ENCODE measurements around the gene ZFYVE28. TPM values are rescaled to one million over a fixed set of nuclear protein-coding genes. Genes with fewer than 3 reads are reported as not detected.
"Not testable (repeated sequence)": the region's sequence is repeated elsewhere in the genome, so short reads cannot be mapped to it uniquely, and the experiment has no call there.

Gene ZFYVE28
- total RNA-seq, 2 donors from 2014 or later: 7.4 to 8.4 TPM

DNA sequence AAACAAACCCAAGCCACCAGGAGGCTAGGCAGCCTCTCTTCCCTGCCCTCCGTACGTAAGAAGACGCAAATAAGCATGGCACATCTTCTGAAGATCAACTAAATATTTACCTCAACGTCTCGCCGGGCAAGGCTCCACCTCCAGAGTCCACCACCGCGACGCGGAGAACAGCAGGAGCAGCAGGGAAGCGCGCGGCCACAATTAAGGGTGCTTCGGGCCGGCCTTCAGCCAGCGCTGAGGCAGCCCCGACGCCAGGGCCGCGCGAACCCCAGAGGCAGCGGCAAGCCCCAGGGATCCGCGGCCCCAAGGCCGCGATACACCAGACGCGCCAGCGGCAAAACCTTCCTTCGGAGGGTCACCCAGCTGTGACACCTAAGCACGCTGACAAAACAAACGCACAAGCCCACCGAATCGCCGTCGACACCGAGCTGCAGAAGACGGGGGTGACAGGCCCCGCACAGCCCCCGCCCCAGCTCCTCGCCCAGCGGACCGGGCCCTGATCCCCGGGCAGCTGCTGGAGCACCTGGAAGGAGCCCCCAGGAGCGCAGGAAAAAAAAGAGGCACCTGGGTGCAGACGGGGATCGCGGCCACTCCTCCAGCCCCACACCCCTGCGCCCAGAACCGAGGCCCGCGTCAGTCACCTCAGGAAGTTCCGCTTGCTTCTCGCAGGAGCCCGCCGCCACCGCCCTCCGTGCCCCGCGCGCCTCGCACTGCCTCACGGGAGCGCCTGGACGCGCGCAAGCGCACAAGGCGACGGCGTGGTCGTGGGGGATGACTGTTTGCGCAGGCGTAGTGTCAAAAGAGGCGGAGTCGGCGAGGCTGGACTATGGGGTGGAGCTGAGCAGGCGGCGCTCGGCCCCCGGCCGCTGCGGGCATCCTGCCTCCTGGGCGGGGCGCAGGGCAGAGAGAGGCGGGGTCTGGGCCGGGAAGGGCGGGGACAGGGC, 176.8 kb downstream of the ZFYVE28 start, which contains the start of the genes HAUS3 and POLN:
HAUS3 (minus strand) TSS at position 712 of the 944 bp plus-strand sequence. CDS start 1,175 bp downstream, outside the sequence.
POLN (minus strand) TSS at position 712 of the 944 bp plus-strand sequence. CDS start 12,890 bp downstream, outside the sequence.
- intact Hi-C loops (cut with DNase I): loop anchor here in 1 of 2 donors (10.0 kb wide), 1 partner anchor 723 kb away; the partner anchor contains the start of genes GRK4 and NOP14
- peak; percentile 100 for DNase-seq (ENCODE audit: low spot score)

DNA sequence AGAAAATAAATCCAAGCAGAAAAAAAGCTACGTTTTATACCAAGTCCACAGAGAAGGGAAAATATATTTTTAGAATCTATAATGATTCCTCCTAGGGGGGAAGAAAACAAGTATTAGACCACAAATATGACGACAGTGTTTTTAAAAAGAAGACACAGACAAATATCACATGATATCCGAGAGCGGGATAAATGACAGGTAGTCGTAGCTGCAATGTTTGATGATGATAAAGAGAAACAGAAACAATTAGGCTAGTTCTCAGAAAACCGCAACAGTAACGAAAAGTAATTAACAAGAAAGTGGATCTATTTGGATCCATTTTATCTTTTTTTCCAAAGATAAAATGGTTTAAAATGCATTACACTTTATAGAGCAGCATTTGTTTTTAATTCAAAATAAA, 177.4 kb downstream of the ZFYVE28 start:
- intact Hi-C loops (cut with DNase I): loop anchor here in 1 of 2 donors (10.0 kb wide), 1 partner anchor 724 kb away; the partner anchor contains the start of genes GRK4 and NOP14
- DNase-seq (ENCODE audit: low spot score): no peak

DNA sequence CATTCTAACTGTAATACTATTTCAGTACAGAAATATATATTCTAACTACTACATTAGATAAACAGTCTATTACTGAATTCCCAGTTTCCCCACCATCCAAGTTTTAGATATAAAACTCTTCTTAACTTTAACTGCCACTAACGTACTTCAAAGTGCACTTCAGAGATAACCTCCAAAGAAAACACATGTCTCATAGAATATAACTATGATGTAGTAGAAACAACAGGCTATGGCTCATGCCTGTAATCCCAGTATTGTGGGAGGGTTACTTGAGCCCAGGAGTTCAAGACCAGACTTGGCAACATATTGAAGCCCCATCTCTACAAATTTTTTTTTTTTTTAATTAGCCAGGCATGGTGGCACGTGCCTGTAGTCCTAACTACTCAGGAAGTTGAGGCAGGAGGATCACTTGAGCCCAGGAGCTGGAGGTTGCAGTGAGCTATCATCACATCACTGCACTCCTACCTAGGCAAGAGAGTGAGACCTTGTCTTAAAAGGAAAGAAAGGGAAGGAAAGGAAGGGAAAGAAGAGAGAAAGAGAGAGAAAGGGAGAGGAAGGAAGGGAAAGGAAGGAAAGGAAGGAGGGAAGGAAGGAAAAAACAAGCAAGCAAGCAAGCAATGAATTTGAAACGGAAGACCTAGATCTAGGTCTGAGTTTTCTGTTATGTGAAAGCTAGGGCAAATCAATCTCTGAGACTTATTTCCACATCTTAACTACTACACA, 181.3 kb downstream of the ZFYVE28 start:
- intact Hi-C loops (cut with DNase I): no loop called here
- DNase-seq (ENCODE audit: low spot score): no peak

DNA sequence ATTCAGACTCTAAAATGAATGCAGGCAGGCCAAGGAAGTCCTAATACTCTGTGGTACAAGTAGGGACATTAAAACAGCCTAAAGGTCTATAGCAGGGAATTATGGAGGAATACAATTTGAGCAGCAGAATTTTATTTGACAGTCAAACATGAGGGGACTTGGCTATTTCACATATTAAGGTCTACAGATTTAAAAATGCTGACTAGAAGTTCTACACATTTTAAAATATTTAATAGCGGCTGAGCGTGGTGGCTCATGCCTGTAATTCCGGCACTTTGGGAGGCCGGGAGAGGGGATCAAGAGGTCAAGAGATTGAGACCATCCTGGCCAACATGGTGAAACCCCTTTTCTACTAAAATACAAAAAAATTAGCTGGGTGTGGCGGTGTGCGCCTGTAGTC, 187.4 kb downstream of the ZFYVE28 start:
- intact Hi-C loops (cut with DNase I): no loop called here
- peak; percentile 43 for DNase-seq (ENCODE audit: low spot score)

DNA sequence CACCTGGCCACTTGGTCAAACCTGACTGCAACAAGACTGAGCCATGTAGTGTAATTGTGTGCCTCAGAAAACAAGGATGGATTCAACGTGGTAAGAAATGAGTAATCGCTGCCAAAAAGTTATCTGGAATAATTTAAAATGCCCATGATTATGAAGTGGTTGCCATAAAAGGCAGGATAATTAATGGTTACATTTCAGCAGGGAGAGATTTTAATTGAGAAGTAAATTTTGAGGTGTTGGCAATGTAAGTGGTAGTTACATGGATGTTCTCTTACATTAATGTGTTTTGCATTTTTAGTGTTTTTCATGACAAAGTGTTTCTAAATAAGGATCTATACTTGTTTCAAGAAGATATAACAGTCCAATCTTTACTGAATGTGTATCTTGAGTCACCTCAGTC, 192.2 kb downstream of the ZFYVE28 start:
- DNase-seq (ENCODE audit: low spot score): no peak
- intact Hi-C loops (cut with DNase I): no loop called here

DNA sequence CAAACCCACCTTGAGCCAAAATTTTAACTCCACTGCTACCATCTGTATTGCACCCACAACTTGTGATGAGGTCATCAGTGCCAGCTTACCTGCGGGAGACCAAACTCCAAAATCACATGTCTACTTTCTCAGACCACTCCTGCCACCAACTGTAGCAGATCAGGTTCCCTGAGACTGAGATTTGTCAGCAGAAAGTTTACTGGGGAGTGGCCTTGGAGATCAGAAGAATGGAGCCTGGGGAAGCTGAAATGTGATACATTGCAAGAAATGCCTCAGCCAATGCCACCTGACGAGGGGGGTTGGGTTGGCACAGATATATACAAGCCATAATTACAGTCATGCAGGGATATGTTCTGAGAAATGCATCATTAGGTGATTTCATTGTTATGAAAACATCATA, 195.6 kb downstream of the ZFYVE28 start:
- peak; percentile 11 for DNase-seq (ENCODE audit: low spot score)
- intact Hi-C loops (cut with DNase I): no loop called here

DNA sequence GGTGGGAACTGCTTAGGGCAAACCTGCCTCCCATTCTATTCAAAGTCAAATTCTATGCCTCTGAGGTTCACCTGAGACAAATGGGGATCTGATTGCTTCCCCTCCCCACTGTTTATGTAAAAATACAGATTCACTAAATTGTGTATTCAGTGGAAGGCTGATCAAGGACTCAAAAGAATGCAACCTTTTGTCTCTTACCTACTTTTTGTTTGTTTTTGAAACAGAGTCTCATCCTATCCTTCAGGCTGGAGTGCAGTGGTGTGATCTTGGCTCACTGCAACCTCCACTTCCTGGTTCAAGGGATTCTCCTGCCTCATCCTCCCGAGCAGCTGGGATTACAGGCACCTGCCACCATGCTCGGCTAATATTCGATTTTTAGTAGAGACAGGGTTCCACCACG, 197.1 kb downstream of the ZFYVE28 start:
- DNase-seq (ENCODE audit: low spot score): peak; percentile 29
- intact Hi-C loops (cut with DNase I): not testable (repeated sequence)

DNA sequence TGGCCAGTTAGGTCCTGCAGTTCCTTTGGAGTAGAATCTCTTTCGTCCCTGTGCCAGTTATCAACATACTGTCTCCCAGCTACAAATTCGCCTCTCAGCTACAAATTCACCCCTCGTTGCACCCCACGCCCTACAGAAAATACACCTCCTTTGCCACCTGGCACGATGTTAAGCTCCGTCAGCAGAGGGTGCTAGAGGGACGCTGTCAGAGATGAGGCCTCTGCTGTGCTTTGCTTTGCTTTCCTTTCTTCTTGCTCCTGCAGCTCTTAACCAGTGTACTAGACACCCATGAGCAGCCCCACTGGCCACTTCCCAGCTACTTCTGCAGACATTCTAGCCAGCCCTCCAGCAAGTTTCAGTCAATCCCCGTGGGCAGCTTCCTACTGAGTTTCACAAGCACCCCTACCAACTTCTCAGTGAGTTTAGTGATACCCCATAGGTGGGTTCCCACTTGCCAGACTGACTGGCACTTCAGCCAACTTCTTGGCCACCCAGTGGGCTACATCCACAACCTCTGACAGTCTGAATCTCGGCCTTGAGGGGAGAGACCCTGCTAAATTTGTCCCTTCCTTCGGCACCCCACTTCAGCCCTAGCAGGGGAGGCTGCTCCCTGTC, 198.3 kb downstream of the ZFYVE28 start:
- DNase-seq (ENCODE audit: low spot score): peak; percentile 86
- intact Hi-C loops (cut with DNase I): no loop called here

Other genes starting within 250 kb of the ZFYVE28 start
- 10 to 100 TPM in 1 of 2 donors, 1 to 10 TPM in 1; 9.6 to 11.8 TPM for gene HAUS3, start 176.5 kb downstream of the ZFYVE28 start, total RNA-seq
- 1 to 10 TPM; 2.0 to 3.5 TPM for gene POLN, start 176.5 kb downstream of the ZFYVE28 start, total RNA-seq
- 10 to 100 TPM; 43.6 to 43.7 TPM for gene MXD4, start 156.5 kb downstream of the ZFYVE28 start, total RNA-seq
- not detected for gene CFAP99, start 310 bp upstream of the ZFYVE28 start, total RNA-seq
- gene RNF4, start 50.5 kb upstream of the ZFYVE28 start, total RNA-seq: 10 to 100 TPM; 38.7 to 38.9 TPM
- 10 to 100 TPM; 18.6 to 20.3 TPM for gene FAM193A, start 118.0 kb upstream of the ZFYVE28 start, total RNA-seq